T47D (cell line): ENCODE results near the gene SLC5A11.

Experiments used
- DNase-seq, 2 experiments: peaks; one replicate each; pipeline versions ENCODE4 v3.0.0 to v3.0.0-alpha.2; 2011 to 2012; ENCODE audit warnings: low read depth in 1 of 2, low spot score in 1 of 2
- JUND ChIP-seq: IDR thresholded peaks from 2 replicates; pipeline ENCODE4 v1.6.1; 2012; ENCODE audit warnings: low read depth
- in situ Hi-C: cut with HindIII; loops from 2 replicates; pipeline ENCODE4 v1.10.0; 2016; ENCODE audit warnings: low sequenced_read_pairs, low pct_unique_long_range_greater_than_20kb

Gene SLC5A11

DNA sequence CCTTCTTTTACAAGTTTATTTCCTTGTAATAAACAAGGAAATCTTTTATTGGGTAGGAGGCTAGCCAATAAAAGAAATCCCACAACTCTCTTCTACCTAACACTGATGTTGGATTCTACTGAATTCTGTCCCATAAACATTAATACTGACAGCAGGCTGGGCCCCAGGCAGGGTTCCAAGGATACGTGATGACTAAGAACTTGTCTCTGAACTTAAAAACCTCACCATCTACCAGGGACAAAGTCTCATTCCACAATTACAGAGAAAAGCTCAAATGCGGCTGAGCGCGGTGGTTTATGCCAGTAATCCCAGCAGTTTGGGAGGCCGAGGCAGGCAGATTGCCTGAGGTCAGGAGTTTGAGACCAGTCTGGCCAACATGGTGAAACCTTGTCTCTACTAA is 104.5 kb downstream of the SLC5A11 start:
- in situ Hi-C loops = no loop called here
- no peak for DNase-seq
- no peak for TF ChIP-seq JUND

DNA sequence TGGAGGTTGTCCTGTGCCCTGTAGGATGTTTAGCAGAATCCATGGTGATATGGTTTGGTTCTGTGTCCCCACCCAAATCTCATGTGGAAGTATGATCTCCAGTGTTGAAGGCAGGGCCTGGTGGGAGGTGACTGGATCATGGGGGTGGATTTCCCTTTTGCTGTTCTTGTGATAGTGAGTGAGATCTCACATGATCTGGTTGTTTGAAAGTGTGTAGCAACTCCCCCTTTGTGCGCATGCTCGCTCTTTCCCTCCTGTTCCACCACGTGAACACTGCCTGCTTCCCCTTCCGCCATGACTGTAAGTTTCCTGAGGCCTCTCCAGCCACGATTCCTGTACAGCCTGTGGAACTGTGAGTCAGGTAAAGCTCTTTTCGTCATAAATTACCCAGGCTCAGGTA is 107.5 kb downstream of the SLC5A11 start:
- TF ChIP-seq JUND = no peak
- in situ Hi-C loops = no loop called here
- no peak for DNase-seq

DNA sequence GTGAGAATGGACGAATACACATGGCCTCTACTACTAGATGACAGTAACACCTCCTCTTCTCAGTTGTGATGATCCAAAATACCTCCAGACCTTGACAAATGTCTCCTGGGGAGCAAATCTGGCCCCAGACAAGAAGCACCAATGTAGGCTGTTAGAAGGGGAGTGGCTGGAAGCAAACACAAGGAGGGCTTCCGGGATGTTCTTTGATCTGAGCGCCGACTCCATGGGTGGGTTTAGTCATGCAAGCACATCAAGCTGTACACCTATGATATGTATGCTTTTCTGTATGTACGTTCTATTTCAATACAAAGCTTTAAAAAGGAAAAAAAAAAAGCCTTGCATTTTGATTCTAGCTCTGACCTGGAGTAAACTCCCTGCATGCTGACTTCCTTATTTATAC is 108.0 kb downstream of the SLC5A11 start:
- in situ Hi-C loops = no loop called here
- no peak for TF ChIP-seq JUND
- DNase-seq = no peak

DNA sequence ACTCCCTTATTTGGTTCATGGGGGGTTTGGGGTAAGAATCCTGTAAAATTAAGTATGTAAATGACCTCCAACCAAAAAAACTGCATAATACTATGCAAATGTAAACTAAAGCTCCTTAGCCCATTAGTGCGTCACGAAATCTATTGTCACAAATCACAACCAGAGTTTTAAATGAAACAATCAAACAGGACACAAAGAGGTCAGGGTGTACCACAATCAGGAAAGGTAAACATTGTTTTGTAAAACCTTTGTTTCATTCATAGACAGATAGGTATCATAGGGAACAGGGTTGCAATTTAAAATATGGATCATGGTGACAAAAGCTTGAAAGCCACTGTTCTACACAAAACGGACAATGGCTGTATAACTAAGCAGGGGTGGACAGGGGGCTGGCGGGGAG is 108.4 kb downstream of the SLC5A11 start:
- DNase-seq = no peak
- in situ Hi-C loops = no loop called here
- TF ChIP-seq JUND = no peak

DNA sequence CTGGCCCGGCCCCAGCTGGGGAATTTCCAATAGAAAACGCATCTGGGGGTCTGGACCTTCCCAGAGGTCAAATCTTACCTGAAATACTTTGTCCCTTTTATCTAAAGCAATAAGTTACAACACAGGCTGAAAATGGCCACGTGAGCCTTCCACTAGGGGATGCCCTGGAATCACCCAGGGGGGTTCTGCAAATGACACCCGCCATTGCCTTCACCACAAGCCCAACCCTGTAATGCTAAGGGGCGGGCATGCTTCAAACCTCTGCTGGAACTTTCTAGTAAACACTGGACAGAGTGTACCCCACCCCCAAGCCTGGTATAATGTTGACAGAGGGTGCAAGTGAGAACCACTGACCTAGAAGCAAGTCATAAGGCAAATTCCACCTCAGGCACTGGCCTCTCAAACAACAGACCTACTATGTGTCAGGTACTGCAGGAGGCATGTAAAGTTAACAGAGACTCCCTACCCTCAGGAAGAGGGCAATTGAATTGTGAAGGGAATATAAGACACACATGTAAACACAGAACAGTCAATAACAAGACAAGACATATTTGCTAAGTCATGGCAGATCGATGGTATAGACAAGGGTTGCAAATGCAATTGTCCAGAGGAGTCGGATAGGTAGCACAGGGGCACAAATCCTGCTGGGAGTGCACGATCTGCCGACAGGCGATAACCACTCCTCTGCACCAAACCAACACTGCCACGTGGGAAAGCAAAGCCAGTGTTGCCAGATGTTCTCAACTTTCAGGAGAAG is 110.4 kb downstream of the SLC5A11 start:
- no peak for TF ChIP-seq JUND
- DNase-seq = no peak
- in situ Hi-C loops = no loop called here

DNA sequence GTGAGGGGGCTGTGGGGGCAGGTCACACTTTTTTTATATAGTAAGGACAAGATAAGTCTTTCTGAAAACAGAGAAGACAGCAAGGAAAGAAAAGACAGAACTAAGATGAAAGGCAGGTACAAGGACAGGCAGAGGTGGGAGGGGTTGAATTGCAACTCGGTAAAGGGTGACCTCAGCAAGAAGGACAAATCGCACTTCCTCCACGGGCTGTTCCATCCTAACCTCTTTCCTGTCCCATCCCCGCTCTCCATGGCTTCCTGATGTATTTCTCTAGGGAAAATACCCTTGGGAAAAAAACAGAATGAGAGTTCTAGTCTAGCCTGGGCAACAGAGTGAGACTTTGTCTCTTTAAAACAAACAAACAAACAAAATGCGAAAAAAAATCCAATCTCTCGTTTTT is 112.1 kb downstream of the SLC5A11 start:
- no peak for TF ChIP-seq JUND
- in situ Hi-C loops = no loop called here
- no peak for DNase-seq
